Ovary (tissue), 3 donors: ENCODE measurements around the gene ME1.

ENCODE experiments used
- EP300 ChIP-seq: sonication (generic); formaldehyde crosslinking; IDR thresholded peaks from one replicate; pipeline ENCODE4 v1.6.1; 2017; ENCODE audit warnings: antibody characterized with exemption
- POLR2A ChIP-seq: fragments of 450-650 bp; IDR thresholded peaks from one replicate; pipeline ENCODE4 v1.6.1; 2017; ENCODE audit warnings: antibody characterized with exemption, mild to moderate bottlenecking, moderate library complexity
- TF ChIP-seq, protein P1 (sequence below), 3 donors: fragments of 450-650 bp in 2 of 3; fragments of 200-600 bp in 1 of 3; IDR thresholded peaks; one replicate each; pipeline versions ENCODE4 v1.5.1 to v1.8.0; 2016 to 2022; ENCODE audit warnings: antibody characterized with exemption in 3 of 3, mild to moderate bottlenecking in 1 of 3
- donor health status: DM: no; HTN: no; CAD: no.

DNA sequence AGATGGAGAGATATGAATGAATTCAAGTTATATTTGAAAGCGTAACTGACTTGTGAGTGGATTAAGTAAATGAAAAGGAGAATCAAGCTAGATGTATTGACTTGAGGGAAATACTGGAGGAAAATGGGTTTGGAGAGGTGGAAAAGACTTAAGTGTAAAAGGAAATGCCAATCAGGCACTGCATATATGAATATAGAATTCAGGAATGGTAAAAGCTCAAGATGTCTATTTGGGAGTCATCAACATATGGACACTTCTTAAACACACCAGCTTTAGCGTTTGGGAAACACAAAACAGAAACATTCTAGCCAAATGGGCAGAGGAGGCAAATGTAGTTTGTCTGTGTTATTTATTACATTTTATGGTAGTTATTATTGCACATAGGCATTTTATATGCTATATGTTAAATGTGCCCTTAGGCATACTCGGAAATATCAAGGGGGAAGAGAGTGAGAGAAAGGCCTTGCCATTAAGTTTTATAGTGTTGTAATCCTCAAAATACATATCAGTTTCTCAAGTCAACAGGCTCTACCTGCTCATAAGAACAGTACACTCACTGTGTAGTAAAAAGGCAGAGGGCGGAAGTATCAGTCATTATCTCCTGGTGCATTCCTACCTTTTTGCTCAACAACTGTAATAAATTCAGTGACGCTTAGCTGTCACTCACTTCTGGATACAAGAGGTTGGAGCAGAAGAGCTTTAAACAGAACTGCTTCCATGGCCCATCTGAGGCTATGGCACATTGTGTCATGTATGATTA is 33.7 kb upstream of the ME1 start:
- TF ChIP-seq, protein P1, sequence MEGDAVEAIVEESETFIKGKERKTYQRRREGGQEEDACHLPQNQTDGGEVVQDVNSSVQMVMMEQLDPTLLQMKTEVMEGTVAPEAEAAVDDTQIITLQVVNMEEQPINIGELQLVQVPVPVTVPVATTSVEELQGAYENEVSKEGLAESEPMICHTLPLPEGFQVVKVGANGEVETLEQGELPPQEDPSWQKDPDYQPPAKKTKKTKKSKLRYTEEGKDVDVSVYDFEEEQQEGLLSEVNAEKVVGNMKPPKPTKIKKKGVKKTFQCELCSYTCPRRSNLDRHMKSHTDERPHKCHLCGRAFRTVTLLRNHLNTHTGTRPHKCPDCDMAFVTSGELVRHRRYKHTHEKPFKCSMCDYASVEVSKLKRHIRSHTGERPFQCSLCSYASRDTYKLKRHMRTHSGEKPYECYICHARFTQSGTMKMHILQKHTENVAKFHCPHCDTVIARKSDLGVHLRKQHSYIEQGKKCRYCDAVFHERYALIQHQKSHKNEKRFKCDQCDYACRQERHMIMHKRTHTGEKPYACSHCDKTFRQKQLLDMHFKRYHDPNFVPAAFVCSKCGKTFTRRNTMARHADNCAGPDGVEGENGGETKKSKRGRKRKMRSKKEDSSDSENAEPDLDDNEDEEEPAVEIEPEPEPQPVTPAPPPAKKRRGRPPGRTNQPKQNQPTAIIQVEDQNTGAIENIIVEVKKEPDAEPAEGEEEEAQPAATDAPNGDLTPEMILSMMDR (IDR thresholded peaks at IDR 0.05), result no peak
- TF ChIP-seq POLR2A, result no peak
- TF ChIP-seq EP300, result no peak
